Measurements from ENCODE around the gene CAVIN3. TPM values are rescaled to one million over a fixed set of nuclear protein-coding genes. Genes with fewer than 3 reads are reported as not detected.

CAVIN3 gene
- total and polyA plus RNA-seq, 2 of the 4 experiments (the other 2 are of a cell fraction) = 112 to 185 TPM

GRCh38 chr11:6334806-6335205, 14.5 kb upstream of the CAVIN3 start:
- Histone ChIP-seq H4K91ac (ENCODE audit: insufficient read depth, low read depth, low read length) (no peak overlapping the region), H4K20me1 (ENCODE audit: insufficient read depth, low read length) (no peaks in the 10 kb centered on the region), H2BK15ac (ENCODE audit: low read depth, low read length) (no peak overlapping the region), H2BK120ac (ENCODE audit: low read depth, low read length) (no peak overlapping the region), H3K9me3 (ENCODE audit: control insufficient read depth, insufficient read depth, low read length) (no peaks in the 10 kb centered on the region), H2AFZ (replicated peaks; ENCODE audit: low read length, poor library complexity) (no peak overlapping the region), H2BK20ac (ENCODE audit: low read depth, low read length) (no peak overlapping the region), H2AK9ac (replicated peaks; ENCODE audit: low read depth, low read length, poor library complexity) (no peak overlapping the region), H3K14ac (replicated peaks; ENCODE audit: low read depth, low read length) (no peak overlapping the region), H3K4ac (ENCODE audit: low read depth, low read length) (no peak overlapping the region), H3K79me1 (ENCODE audit: low read depth in 1 of 2, low read length in 2 of 2) (no peaks in the 10 kb centered on the region), H4K8ac (ENCODE audit: low read depth in 2 of 2, low read length in 2 of 2) (no peak overlapping the region), H3K18ac (ENCODE audit: low read depth, low read length) (no peak overlapping the region), H4K5ac (ENCODE audit: low read depth, low read length) (no peak overlapping the region), H3K36me3 (ENCODE audit: control insufficient read depth, insufficient read depth, low read length) (no peaks in the 10 kb centered on the region), H2BK5ac (ENCODE audit: low read depth, low read length, poor library complexity, severe bottlenecking) (no peak overlapping the region), H3K56ac (ENCODE audit: extremely low read depth, insufficient read depth, low read length) (no peak overlapping the region), H3K4me2 (ENCODE audit: low read depth, low read length) (no peak overlapping the region), H3K4me3 (ENCODE audit: insufficient read depth, low read depth, low read length) (no peak overlapping the region), H3K9ac (ENCODE audit: low read depth, low read length) (no peak overlapping the region), H3K9me1 (ENCODE audit: insufficient read depth, low read length) (no peaks in the 10 kb centered on the region), H3K27ac (ENCODE audit: insufficient read depth, low read length) (no peak overlapping the region), H3K4me1 (ENCODE audit: control insufficient read depth, insufficient read depth, low read length) (no peaks in the 10 kb centered on the region), H3K23ac (ENCODE audit: low read depth, low read length) (no peak overlapping the region), H2AK5ac (ENCODE audit: low read depth, low read length) (no peak overlapping the region), H3K27me3 (ENCODE audit: control insufficient read depth, insufficient read depth, low read length) (no peaks in the 10 kb centered on the region)
- intact Hi-C loops (cut with micrococcal nuclease) (no loop called here), dilution Hi-C loops (cut with HindIII; ENCODE audit: low sequenced_read_pairs, unreplicated experiment) (no loop called here), in situ Hi-C loops (cut with MboI; ENCODE audit: low sequenced_read_pairs) (no loop called here)
- CTCF ChIA-PET = no interaction called here
- TF ChIP-seq RAD21 (IDR thresholded peaks at IDR 0.05; ENCODE audit: low read length) = no peak
- ATAC-seq (ENCODE audit: low read depth) (no peak), DNase-seq (no peak)
- no CpG with 5 or more reads among the region's 6 CpGs for WGBS, 2 experiments (ENCODE audit: extremely low coverage in 2 of 2, insufficient read length in 1 of 2)
- no TSS peak for BruUV-seq (replicated peaks)
- POLR2A ChIA-PET (ENCODE audit: unreplicated experiment) = no interaction called here
